GM12878 (cell line): ENCODE measurements around the gene BNIP5. TPM values are rescaled to one million over a fixed set of nuclear protein-coding genes. Genes with fewer than 3 reads are reported as not detected.

Source experiments
- ATAC-seq: fragments of 200-7000 bp; cut with Tn5 transposase; 3 replicates; pipeline ENCODE4 v1.9.1; 2020; ENCODE audit warnings: mild to moderate bottlenecking, moderate library complexity
- BruUV-seq: library from RNA; stranded (reverse); fragments of 400-500 nt; replicated peaks from 2 replicates; lab custom pipeline; 2021; lab: Mats Ljungman, UMichigan
- CTCF ChIA-PET: fragments of 300-600 bp; sonication (Branson Sonifier 250); formaldehyde crosslinking; extraction: SDS; loops from one replicate; lab custom pipeline; 2021; ENCODE audit warnings: inconsistent platforms; lab: Yijun Ruan, JAX
- POLR2A ChIA-PET: fragments of 350-600 bp; formaldehyde crosslinking; extraction: SDS; loops from one replicate; lab custom pipeline; 2021; ENCODE audit warnings: inconsistent platforms; lab: Charles Lee
- RAD21 ChIA-PET: fragments of 300-600 bp; sonication (Branson Sonifier 250); formaldehyde crosslinking; loops from one replicate; lab custom pipeline; 2023; ENCODE audit warnings: antibody characterized with exemption; ENCODE audit not compliant: unreplicated experiment; lab: Charles Lee
- SMC1A ChIA-PET: fragments of 300-600 bp; sonication (Branson Sonifier 250); formaldehyde crosslinking; loops from one replicate; lab custom pipeline; 2023; ENCODE audit not compliant: unreplicated experiment, uncharacterized antibody; lab: Charles Lee
- DNase-seq: peaks from one replicate; pipeline ENCODE4 v3.0.0-alpha.2; 2011; ENCODE audit warnings: low read depth, low spot score
- FAIRE-seq: peaks from 3 replicates; lab custom pipeline; 2011; peaks lifted over from hg19 to GRCh38; lab: Jason Lieb, UNC
- H2AFZ ChIP-seq: 2 replicates; pipeline ENCODE4 v1.6.0; 2011; ENCODE audit warnings: low read depth, low read length, control low read depth; ENCODE audit not compliant: control insufficient read depth
- H3K27ac ChIP-seq: 2 replicates; pipeline ENCODE4 v1.5.1; 2011; ENCODE audit warnings: control low read depth; ENCODE audit not compliant: control insufficient read depth, insufficient read depth
- H3K27me3 ChIP-seq, 2 experiments: replicated peaks in 1 of 2; 2 replicates each; pipeline versions ENCODE4 v1.6.0 to v1.6.1; 2011; ENCODE audit warnings: low read length in 1 of 2; ENCODE audit not compliant: control insufficient read depth in 2 of 2, insufficient read depth in 2 of 2
- H3K36me3 ChIP-seq, 2 experiments: 2 replicates each; pipeline ENCODE4 v1.5.1; 2011; ENCODE audit warnings: low read length in 1 of 2; ENCODE audit not compliant: control insufficient read depth in 2 of 2, insufficient read depth in 2 of 2
- H3K4me1 ChIP-seq: 2 replicates; pipeline ENCODE4 v1.6.1; 2011; ENCODE audit warnings: mild to moderate bottlenecking, low read length, moderate library complexity, mixed read lengths; ENCODE audit not compliant: control insufficient read depth, insufficient read depth
- H3K4me2 ChIP-seq: 2 replicates; pipeline ENCODE4 v1.6.0; 2011; ENCODE audit warnings: control low read depth; ENCODE audit not compliant: control insufficient read depth, insufficient read depth
- H3K4me3 ChIP-seq: fragments of 200-600 bp; sonication (generic); 2 replicates; pipeline ENCODE4 v1.5.1; 2016
- H3K79me2 ChIP-seq: 2 replicates; pipeline ENCODE4 v1.6.0; 2011; ENCODE audit warnings: low read length; ENCODE audit not compliant: control insufficient read depth, insufficient read depth
- H3K9ac ChIP-seq: 2 replicates; pipeline ENCODE4 v1.8.0; 2011; ENCODE audit warnings: low read length, control low read depth, mixed read lengths; ENCODE audit not compliant: control insufficient read depth, insufficient read depth
- H3K9me3 ChIP-seq: replicated peaks from 3 replicates; pipeline ENCODE4 v1.5.1; 2011; ENCODE audit warnings: mild to moderate bottlenecking, low read length; ENCODE audit not compliant: control insufficient read depth, insufficient read depth
- H4K20me1 ChIP-seq: 2 replicates; pipeline ENCODE4 v1.6.0; 2011; ENCODE audit not compliant: control insufficient read depth, insufficient read depth
- EZH2 ChIP-seq: IDR thresholded peaks from 2 replicates; pipeline ENCODE4 v1.6.1; 2012; ENCODE audit warnings: low read depth, mild to moderate bottlenecking, control low read depth, inconsistent platforms, low read length, borderline replicate concordance; ENCODE audit not compliant: control insufficient read depth
- FOXK2 ChIP-seq: fragments of 450-650 bp; IDR thresholded peaks from 2 replicates; pipeline ENCODE4 v1.6.1; 2017; ENCODE audit warnings: mild to moderate bottlenecking, moderate library complexity
- NFIC ChIP-seq: IDR thresholded peaks from 2 replicates; pipeline ENCODE4 v1.6.1; 2012; ENCODE audit warnings: low read depth, mild to moderate bottlenecking, inconsistent platforms, low read length, moderate library complexity
- NFYA ChIP-seq: IDR thresholded peaks from 2 replicates; pipeline ENCODE4 v1.6.1; 2011; ENCODE audit warnings: low read depth, mild to moderate bottlenecking, low read length, improper control_type of control experiment, borderline replicate concordance
- RAD21 ChIP-seq: IDR thresholded peaks from 2 replicates; pipeline ENCODE4 v1.6.1; 2011; ENCODE audit warnings: mild to moderate bottlenecking, low read depth, low read length, moderate library complexity; ENCODE audit not compliant: insufficient read depth
- RUNX3 ChIP-seq: IDR thresholded peaks from 2 replicates; pipeline ENCODE4 v1.6.1; 2012; ENCODE audit warnings: low read length, inconsistent platforms
- STAT1 ChIP-seq: fragments of 450-650 bp; conservative IDR thresholded peaks from 2 replicates; pipeline ENCODE4 v1.6.1; 2014; ENCODE audit warnings: antibody characterized with exemption, mild to moderate bottlenecking
- TCF3 ChIP-seq: IDR thresholded peaks from 2 replicates; pipeline ENCODE4 v1.6.1; 2012; ENCODE audit warnings: low read depth, mild to moderate bottlenecking, low read length, borderline replicate concordance; ENCODE audit not compliant: insufficient read depth
- YBX1 ChIP-seq: fragments of 450-650 bp; IDR thresholded peaks from 2 replicates; pipeline ENCODE4 v1.6.1; 2016; ENCODE audit warnings: antibody characterized with exemption
- YY1 ChIP-seq: IDR thresholded peaks from 2 replicates; pipeline ENCODE4 v1.6.1; 2011; ENCODE audit warnings: low read depth, mild to moderate bottlenecking, low read length
- WGBS: methylation state at CpG from one replicate; pipeline ENCODE4 v1.1.6; 2016; ENCODE audit warnings: low lambda C conversion rate; ENCODE audit not compliant: insufficient replicate concordance, insufficient coverage; ENCODE audit errors: missing lambda C conversion rate; 5-methylcytosine and 5-hydroxymethylcytosine counted together
- in situ Hi-C: fragments of 300-500 bp; cut with MboI; formaldehyde crosslinking; loops from 9 replicates; pipeline ENCODE4 v1.14.3; 2018; ENCODE audit warnings: mixed read lengths
- intact Hi-C: fragments of 100-400 bp; cut with micrococcal nuclease; formaldehyde crosslinking; loops from one replicate; pipeline ENCODE4 v1.14.2; 2022; ENCODE audit not compliant: unreplicated experiment
- polyA plus RNA-seq, 11 experiments: library from polyadenylated mRNA; depleted of rRNA in 4 of 11; unstranded in 6 of 11; stranded (reverse) in 5 of 11; fragments of >200 nt; fragmentation: Nextera tagmentation in 4 of 11; fragmentation: Illumina TruSeq in 1 of 11; extraction: Ambion mirVana in 4 of 11; extraction: Trizol in 1 of 11; gene quantifications; 1 replicate in 1 of 11; 2 replicates in 10 of 11; pipeline versions ENCODE4 v1.2.1 to v1.2.3, GENCODE V29; 2011 to 2016; ENCODE audit warnings: inconsistent platforms in 2 of 11, missing spikeins in 2 of 11, low read depth in 1 of 11
- total RNA-seq, 4 experiments: library from RNA; depleted of rRNA in 3 of 4; stranded (reverse); fragments of >200 nt in 3 of 4; fragmentation: Illumina TruSeq in 1 of 4; extraction: Trizol in 1 of 4; gene quantifications; 2 replicates each; pipeline versions ENCODE4 v1.2.1 to v1.2.3, GENCODE V29; 2013 to 2021
- TF ChIP-seq, protein P1 (sequence below): fragments of 450-650 bp; IDR thresholded peaks from 2 replicates; pipeline ENCODE4 v1.6.1; 2016; ENCODE audit warnings: mild to moderate bottlenecking
- TF ChIP-seq, protein P2 (sequence below): fragments of 450-650 bp; IDR thresholded peaks from 2 replicates; pipeline ENCODE4 v1.6.1; 2018; ENCODE audit warnings: borderline replicate concordance, mild to moderate bottlenecking; ENCODE audit not compliant: partially characterized antibody
- TF ChIP-seq, protein P3 (sequence below): fragments of 450-650 bp; IDR thresholded peaks from 2 replicates; pipeline ENCODE4 v1.6.1; 2017; ENCODE audit warnings: mild to moderate bottlenecking
- TF ChIP-seq, protein P4 (sequence below): IDR thresholded peaks from 2 replicates; pipeline ENCODE4 v1.6.1; 2012; ENCODE audit warnings: low read depth, low read length, improper control_type of control experiment

Gene BNIP5
- total and polyA plus RNA-seq, 10 of the 15 experiments (the other 5 are each of a cell fraction or from before 2014, with no cell fraction given), result 0.02 to 0.68 (median 0.05) TPM; not detected in 2

DNA sequence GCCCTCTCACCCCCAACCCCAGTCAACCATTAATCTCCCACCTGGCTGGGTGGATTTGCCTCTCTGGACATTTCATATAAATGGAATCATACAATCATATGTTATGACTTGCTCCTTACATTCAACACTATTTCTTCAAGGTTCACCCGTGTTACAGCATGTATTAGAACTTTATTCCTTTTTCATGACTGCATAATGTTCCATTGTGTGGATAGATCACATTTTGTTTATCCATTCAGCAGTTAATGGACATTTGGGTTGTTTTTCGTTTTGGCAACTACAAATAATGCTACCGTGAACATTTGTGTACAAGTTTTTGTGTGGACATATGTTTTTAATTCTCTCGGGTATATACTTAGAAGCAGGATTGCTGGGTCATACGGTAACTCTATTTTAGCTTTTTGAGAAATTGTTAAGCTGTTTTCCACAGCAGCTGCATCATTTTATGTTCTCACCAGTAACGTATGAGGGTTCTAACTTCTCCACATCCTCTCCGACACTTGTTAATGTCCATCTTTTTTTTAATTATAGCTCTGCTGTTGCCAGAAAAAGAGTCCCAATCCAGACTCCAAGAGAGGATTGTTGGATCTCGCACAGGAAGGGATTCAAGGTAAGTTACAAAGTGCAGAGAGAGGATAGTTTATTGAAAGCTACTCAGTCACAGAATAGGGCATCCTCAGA is 15.9 kb upstream of the BNIP5 start (continued):
- TF ChIP-seq, protein P1, sequence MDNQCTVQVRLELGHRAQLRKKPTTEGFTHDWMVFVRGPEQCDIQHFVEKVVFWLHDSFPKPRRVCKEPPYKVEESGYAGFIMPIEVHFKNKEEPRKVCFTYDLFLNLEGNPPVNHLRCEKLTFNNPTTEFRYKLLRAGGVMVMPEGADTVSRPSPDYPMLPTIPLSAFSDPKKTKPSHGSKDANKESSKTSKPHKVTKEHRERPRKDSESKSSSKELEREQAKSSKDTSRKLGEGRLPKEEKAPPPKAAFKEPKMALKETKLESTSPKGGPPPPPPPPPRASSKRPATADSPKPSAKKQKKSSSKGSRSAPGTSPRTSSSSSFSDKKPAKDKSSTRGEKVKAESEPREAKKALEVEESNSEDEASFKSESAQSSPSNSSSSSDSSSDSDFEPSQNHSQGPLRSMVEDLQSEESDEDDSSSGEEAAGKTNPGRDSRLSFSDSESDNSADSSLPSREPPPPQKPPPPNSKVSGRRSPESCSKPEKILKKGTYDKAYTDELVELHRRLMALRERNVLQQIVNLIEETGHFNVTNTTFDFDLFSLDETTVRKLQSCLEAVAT, result no peak
- TF ChIP-seq, protein P2, sequence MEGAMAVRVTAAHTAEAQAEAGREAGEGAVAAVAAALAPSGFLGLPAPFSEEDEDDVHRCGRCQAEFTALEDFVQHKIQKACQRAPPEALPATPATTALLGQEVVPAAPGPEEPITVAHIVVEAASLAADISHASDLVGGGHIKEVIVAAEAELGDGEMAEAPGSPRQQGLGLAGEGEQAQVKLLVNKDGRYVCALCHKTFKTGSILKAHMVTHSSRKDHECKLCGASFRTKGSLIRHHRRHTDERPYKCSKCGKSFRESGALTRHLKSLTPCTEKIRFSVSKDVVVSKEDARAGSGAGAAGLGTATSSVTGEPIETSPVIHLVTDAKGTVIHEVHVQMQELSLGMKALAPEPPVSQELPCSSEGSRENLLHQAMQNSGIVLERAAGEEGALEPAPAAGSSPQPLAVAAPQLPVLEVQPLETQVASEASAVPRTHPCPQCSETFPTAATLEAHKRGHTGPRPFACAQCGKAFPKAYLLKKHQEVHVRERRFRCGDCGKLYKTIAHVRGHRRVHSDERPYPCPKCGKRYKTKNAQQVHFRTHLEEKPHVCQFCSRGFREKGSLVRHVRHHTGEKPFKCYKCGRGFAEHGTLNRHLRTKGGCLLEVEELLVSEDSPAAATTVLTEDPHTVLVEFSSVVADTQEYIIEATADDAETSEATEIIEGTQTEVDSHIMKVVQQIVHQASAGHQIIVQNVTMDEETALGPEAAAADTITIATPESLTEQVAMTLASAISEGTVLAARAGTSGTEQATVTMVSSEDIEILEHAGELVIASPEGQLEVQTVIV, result no peak
- no peak for TF ChIP-seq TCF3

DNA sequence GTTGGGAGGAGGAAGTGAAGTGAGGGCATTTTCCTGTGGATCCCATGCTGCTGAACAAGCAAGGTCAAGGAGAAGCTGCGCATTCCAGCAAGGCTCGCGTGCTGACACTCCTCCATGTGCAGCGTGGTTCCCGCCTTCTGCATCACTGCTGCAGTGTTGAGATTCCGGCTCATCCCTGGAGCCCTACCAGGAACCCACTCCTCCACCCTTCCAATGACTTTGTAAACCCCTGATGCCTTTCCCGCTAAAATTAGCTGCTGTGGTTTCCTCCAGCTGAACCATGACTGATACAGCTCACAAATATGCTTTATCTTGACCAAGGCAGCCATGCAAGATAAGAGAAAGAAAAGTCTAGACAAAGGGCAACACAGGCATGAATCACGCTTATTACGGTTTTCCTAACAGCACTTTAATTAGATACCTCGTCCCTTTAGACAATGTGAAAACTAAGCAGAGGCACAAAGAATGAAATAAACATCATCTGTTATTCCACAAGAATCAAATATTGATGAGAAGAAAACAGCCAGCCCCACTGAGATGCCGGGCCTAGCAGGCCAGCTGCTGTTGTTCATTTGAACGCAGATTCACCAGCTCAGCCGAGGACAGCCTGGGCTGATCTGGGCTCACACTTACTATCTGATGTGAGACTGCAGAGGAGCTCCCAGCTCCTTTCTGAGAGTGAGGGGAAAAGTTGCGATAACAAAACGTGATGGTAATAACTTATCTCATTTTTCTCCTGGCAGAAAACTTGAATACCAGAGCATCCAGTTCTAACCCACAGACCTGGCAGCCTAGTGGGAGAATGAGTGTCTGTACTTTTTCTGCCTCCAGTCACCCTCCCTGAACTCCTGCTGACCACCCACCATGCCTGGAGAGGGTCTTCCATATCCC is 14.2 kb upstream of the BNIP5 start:
- intact Hi-C loops, result no loop called here
- CTCF ChIA-PET, result interaction anchor here (1.2 to 19.9 kb wide), 4 partner anchors 6 to 256 kb away, joined by 3 to 483 read pairs (median 244); partner anchors contain the start of gene BNIP5
- RAD21 ChIA-PET, result interaction anchor here (0.8 to 11.7 kb wide), 3 partner anchors 11 to 49 kb away, joined by 3 to 311 read pairs (median 3); partner anchors contain the start of gene BNIP5
- Histone ChIP-seq H3K79me2 (no peaks in the 10 kb centered on the region), H3K4me2 (no peak overlapping the region), H3K27me3 (no peaks in the 10 kb centered on the region), H3K4me3 (no peak overlapping the region), H3K36me3 (no peaks in the 10 kb centered on the region), H3K27ac (no peak overlapping the region), H3K4me1 (no peaks in the 10 kb centered on the region), H3K9ac (no peak overlapping the region), H2AFZ (no peak overlapping the region), H3K9me3 (no peaks in the 10 kb centered on the region), H4K20me1 (no peaks in the 10 kb centered on the region)
- DNase-seq (no peak), ATAC-seq (no peak), FAIRE-seq (no peak)
- POLR2A ChIA-PET, result interaction anchor here (0.9 to 1.0 kb wide), 2 partner anchors 11 to 14 kb away, joined by 3 to 4 read pairs; no protein-coding TSS in a partner anchor
- in situ Hi-C loops, result no loop called here
- no TSS peak for BruUV-seq
- SMC1A ChIA-PET, result interaction anchor here (1.7 to 19.6 kb wide), 3 partner anchors 8 to 11 kb away, joined by 6 to 386 read pairs (median 33); partner anchors contain the start of gene BNIP5
- 77% methylated on average over 15 of the region's 15 CpGs for WGBS
- TF ChIP-seq RUNX3 (no peak), STAT1 (no peak), EZH2 (no peak), YBX1 (no peak), NFIC (no peak), RAD21 (no peak), FOXK2 (no peak), NFYA (no peak), YY1 (no peak)
- TF ChIP-seq, protein P3, sequence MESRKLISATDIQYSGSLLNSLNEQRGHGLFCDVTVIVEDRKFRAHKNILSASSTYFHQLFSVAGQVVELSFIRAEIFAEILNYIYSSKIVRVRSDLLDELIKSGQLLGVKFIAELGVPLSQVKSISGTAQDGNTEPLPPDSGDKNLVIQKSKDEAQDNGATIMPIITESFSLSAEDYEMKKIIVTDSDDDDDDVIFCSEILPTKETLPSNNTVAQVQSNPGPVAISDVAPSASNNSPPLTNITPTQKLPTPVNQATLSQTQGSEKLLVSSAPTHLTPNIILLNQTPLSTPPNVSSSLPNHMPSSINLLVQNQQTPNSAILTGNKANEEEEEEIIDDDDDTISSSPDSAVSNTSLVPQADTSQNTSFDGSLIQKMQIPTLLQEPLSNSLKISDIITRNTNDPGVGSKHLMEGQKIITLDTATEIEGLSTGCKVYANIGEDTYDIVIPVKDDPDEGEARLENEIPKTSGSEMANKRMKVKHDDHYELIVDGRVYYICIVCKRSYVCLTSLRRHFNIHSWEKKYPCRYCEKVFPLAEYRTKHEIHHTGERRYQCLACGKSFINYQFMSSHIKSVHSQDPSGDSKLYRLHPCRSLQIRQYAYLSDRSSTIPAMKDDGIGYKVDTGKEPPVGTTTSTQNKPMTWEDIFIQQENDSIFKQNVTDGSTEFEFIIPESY, result no peak
- TF ChIP-seq, protein P4, sequence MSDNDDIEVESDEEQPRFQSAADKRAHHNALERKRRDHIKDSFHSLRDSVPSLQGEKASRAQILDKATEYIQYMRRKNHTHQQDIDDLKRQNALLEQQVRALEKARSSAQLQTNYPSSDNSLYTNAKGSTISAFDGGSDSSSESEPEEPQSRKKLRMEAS, result no peak
